ENCODE data around the gene ANKRD39. TPM values are rescaled to one million over a fixed set of nuclear protein-coding genes. Genes with fewer than 3 reads are reported as not detected.
A peak's percentile ranks its signal among the peaks of the same experiment; 100 is the strongest.

The ANKRD39 gene
- total and polyA plus RNA-seq, 9 of the 15 experiments (the other 6 are each of a cell fraction or from before 2014, with no cell fraction given) = 8.2 to 33.1 (median 23.8) TPM

DNA sequence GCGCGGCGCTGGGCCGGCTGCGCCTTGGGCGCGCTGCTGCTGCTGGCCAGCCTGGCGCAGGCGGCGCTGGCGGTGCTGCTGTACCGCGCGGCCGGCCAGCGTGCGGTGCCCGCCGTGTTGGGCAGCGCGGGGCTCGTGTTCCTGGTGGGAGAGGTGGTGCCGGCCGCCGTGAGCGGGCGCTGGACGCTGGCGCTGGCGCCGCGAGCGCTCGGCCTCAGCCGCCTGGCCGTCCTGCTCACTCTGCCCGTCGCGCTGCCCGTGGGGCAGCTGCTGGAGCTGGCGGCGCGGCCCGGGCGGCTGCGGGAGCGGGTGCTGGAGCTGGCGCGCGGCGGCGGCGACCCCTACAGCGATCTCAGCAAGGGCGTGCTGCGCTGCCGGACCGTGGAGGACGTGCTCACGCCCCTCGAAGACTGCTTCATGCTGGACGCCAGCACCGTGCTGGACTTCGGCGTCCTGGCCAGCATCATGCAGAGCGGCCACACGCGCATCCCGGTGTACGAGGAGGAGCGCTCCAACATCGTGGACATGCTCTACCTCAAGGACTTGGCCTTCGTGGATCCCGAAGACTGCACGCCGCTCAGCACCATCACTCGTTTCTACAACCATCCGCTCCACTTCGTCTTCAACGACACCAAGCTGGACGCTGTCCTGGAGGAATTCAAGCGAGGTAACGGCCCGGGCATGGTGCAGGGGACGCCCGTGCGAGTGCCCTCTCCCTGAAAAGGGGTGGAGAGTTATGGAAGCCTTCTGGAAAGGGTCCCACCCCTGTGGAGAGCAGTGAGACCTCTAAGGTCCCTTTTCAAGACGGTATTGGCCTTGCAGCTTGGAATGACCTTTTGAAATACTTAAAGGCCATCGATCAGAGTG lies 40.7 kb downstream of the ANKRD39 start (continued):
- TF ChIP-seq, protein P1, sequence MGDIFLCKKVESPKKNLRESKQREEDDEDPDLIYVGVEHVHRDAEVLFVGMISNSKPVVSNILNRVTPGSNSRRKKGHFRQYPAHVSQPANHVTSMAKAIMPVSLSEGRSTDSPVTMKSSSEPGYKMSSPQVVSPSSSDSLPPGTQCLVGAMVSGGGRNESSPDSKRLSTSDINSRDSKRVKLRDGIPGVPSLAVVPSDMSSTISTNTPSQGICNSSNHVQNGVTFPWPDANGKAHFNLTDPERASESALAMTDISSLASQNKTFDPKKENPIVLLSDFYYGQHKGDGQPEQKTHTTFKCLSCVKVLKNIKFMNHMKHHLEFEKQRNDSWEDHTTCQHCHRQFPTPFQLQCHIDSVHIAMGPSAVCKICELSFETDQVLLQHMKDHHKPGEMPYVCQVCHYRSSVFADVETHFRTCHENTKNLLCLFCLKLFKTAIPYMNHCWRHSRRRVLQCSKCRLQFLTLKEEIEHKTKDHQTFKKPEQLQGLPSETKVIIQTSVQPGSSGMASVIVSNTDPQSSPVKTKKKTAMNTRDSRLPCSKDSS (IDR thresholded peaks at IDR 0.05; ENCODE audit: low read depth, partially characterized antibody) = no peak
- TF ChIP-seq KLF16 (IDR thresholded peaks at IDR 0.05) = no peak
- no peak for TF ChIP-seq ATF7 (IDR thresholded peaks at IDR 0.05)
- TF ChIP-seq E2F6 (IDR thresholded peaks at IDR 0.05; ENCODE audit: borderline replicate concordance in 1 of 2, extremely low read depth in 1 of 2, insufficient read depth in 1 of 2, insufficient read length in 1 of 2, low read depth in 1 of 2, low read length in 1 of 2, poor library complexity in 1 of 2, severe bottlenecking in 1 of 2) = peak in 1 of 2 experiments; percentile 5
- no peak for TF ChIP-seq PML (IDR thresholded peaks at IDR 0.05; ENCODE audit: low read length)
- TF ChIP-seq OTX1 (CRISPR knock-in tag; IDR thresholded peaks at IDR 0.05) = no peak
- no peak for TF ChIP-seq FIP1L1 (IDR thresholded peaks at IDR 0.05; ENCODE audit: low read depth, low read length, poor library complexity, severe bottlenecking)
- no peak for TF ChIP-seq SMAD1 (IDR thresholded peaks at IDR 0.05; ENCODE audit: low read depth, low read length, partially characterized antibody)
- no peak for TF ChIP-seq CREB3L1 (IDR thresholded peaks at IDR 0.05; ENCODE audit: borderline replicate concordance, low read depth)
- TF ChIP-seq, protein P2, sequence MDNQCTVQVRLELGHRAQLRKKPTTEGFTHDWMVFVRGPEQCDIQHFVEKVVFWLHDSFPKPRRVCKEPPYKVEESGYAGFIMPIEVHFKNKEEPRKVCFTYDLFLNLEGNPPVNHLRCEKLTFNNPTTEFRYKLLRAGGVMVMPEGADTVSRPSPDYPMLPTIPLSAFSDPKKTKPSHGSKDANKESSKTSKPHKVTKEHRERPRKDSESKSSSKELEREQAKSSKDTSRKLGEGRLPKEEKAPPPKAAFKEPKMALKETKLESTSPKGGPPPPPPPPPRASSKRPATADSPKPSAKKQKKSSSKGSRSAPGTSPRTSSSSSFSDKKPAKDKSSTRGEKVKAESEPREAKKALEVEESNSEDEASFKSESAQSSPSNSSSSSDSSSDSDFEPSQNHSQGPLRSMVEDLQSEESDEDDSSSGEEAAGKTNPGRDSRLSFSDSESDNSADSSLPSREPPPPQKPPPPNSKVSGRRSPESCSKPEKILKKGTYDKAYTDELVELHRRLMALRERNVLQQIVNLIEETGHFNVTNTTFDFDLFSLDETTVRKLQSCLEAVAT (IDR thresholded peaks at IDR 0.05) = no peak

Measured in K562 (cell line).